HEK293T (cell line): Measurements from ENCODE around the gene ADAMTS12.

Experiments used
- CTCF ChIA-PET: fragments of 350-600 bp; formaldehyde crosslinking; extraction: SDS; loops from one replicate; lab custom pipeline; 2021; ENCODE audit warnings: antibody characterized with exemption, inconsistent platforms; lab: Yijun Ruan, JAX
- POLR2A ChIA-PET: fragments of 350-600 bp; formaldehyde crosslinking; extraction: SDS; loops from one replicate; lab custom pipeline; 2020; ENCODE audit warnings: antibody characterized with exemption, inconsistent platforms; lab: Yijun Ruan, JAX
- DNase-seq: peaks from one replicate; pipeline ENCODE4 v3.0.0; 2012; ENCODE audit warnings: mixed read lengths; ENCODE audit errors: extremely low spot score
- ARNT ChIP-seq: fragments of 450-650 bp; IDR thresholded peaks from 2 replicates; pipeline ENCODE4 v1.6.1; 2017; ENCODE audit warnings: mild to moderate bottlenecking
- BHLHE40 ChIP-seq: fragments of 450-650 bp; IDR thresholded peaks from 2 replicates; pipeline ENCODE4 v1.6.1; 2016; ENCODE audit warnings: mild to moderate bottlenecking, moderate library complexity, borderline replicate concordance
- CTBP1 ChIP-seq: fragments of 450-650 bp; IDR thresholded peaks from 2 replicates; pipeline ENCODE4 v1.6.1; 2016; ENCODE audit warnings: borderline replicate concordance
- ELF4 ChIP-seq: fragments of 450-650 bp; IDR thresholded peaks from 2 replicates; pipeline ENCODE4 v1.6.1; 2017; ENCODE audit warnings: antibody characterized with exemption
- FOXA1 ChIP-seq: fragments of 450-650 bp; IDR thresholded peaks from 2 replicates; pipeline ENCODE4 v1.6.1; 2016; ENCODE audit warnings: mild to moderate bottlenecking
- FOXK2 ChIP-seq: fragments of 450-650 bp; IDR thresholded peaks from 2 replicates; pipeline ENCODE4 v1.6.1; 2016; ENCODE audit warnings: mild to moderate bottlenecking
- FOXM1 ChIP-seq: fragments of 450-650 bp; IDR thresholded peaks from 2 replicates; pipeline ENCODE4 v1.6.1; 2017; ENCODE audit warnings: mild to moderate bottlenecking, borderline replicate concordance
- HDGF ChIP-seq: fragments of 450-650 bp; IDR thresholded peaks from 2 replicates; pipeline ENCODE4 v1.6.1; 2017; ENCODE audit warnings: antibody characterized with exemption, borderline replicate concordance
- L3MBTL2 ChIP-seq: fragments of 450-650 bp; conservative IDR thresholded peaks from 2 replicates; pipeline ENCODE4 v1.6.1; 2016; ENCODE audit warnings: mild to moderate bottlenecking
- LEF1 ChIP-seq: fragments of 450-650 bp; IDR thresholded peaks from 2 replicates; pipeline ENCODE4 v1.6.1; 2017; ENCODE audit warnings: mild to moderate bottlenecking, borderline replicate concordance
- NFRKB ChIP-seq: fragments of 450-650 bp; IDR thresholded peaks from 2 replicates; pipeline ENCODE4 v1.6.1; 2016; ENCODE audit warnings: mild to moderate bottlenecking, moderate library complexity
- SP1 ChIP-seq: fragments of 450-650 bp; IDR thresholded peaks from 2 replicates; pipeline ENCODE4 v1.6.1; 2017
- SUZ12 ChIP-seq: fragments of 450-650 bp; IDR thresholded peaks from 2 replicates; pipeline ENCODE4 v1.6.1; 2016; ENCODE audit warnings: mild to moderate bottlenecking
- TARDBP ChIP-seq: fragments of 450-650 bp; IDR thresholded peaks from 2 replicates; pipeline ENCODE4 v1.6.1; 2016
- ZNF384 ChIP-seq: fragments of 450-650 bp; IDR thresholded peaks from 2 replicates; pipeline ENCODE4 v1.6.1; 2016
- TF ChIP-seq, protein P1 (sequence below): fragments of 450-650 bp; IDR thresholded peaks from 2 replicates; pipeline ENCODE4 v1.6.1; 2016

Gene ADAMTS12

DNA sequence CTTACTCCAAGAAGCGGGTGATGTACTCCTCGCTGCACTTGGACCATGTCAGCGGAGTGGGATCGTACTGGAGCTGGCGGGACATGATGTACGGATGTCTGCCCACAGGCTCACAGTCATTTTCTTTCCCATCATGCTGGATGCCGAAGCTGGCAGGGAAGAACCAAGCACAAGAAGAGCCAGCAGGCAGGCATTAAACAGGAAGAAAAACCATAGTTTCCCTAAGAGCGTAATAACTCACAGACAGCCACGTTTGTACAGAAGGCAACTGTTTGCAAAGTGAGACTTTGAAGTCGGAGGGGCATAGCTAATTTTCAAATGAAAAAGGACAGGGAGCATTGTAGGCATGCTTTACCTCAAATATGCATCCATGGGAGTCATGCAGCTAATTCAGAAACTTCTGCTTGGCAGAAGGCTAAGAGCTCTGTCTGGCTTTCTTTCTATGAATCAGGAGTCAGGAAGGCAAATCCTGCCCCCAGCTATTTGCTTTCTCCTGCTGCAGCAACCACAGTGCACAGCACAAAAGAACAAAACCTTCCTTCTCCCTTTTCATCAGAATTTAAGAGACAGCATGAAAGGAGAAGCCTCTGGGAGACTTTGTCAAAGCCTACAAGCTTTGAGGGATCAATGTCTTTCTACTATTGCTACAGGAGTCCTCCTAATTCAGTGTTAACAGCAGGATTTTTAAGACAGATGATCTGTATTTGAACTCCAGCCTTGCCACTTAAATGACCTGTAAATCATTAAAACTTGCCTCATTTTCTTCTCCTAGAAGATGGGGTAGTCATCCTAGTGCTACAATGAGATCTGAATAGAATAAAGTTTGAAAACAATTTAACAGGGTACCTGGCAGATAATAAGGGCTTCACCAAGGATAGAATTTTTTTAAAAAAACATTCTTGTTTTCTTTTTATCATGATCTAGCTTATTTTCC, 242.0 kb downstream of the ADAMTS12 start:
- DNase-seq = no peak
- ChIA-PET POLR2A (no interaction called here), CTCF (no interaction called here)
- TF ChIP-seq BHLHE40 (no peak), SUZ12 (no peak), ARNT (no peak), NFRKB (no peak), FOXA1 (no peak), ELF4 (no peak), ZNF384 (no peak), FOXK2 (no peak), FOXM1 (no peak)
- TF ChIP-seq, protein P1, sequence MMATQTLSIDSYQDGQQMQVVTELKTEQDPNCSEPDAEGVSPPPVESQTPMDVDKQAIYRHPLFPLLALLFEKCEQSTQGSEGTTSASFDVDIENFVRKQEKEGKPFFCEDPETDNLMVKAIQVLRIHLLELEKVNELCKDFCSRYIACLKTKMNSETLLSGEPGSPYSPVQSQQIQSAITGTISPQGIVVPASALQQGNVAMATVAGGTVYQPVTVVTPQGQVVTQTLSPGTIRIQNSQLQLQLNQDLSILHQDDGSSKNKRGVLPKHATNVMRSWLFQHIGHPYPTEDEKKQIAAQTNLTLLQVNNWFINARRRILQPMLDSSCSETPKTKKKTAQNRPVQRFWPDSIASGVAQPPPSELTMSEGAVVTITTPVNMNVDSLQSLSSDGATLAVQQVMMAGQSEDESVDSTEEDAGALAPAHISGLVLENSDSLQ = no peak

DNA sequence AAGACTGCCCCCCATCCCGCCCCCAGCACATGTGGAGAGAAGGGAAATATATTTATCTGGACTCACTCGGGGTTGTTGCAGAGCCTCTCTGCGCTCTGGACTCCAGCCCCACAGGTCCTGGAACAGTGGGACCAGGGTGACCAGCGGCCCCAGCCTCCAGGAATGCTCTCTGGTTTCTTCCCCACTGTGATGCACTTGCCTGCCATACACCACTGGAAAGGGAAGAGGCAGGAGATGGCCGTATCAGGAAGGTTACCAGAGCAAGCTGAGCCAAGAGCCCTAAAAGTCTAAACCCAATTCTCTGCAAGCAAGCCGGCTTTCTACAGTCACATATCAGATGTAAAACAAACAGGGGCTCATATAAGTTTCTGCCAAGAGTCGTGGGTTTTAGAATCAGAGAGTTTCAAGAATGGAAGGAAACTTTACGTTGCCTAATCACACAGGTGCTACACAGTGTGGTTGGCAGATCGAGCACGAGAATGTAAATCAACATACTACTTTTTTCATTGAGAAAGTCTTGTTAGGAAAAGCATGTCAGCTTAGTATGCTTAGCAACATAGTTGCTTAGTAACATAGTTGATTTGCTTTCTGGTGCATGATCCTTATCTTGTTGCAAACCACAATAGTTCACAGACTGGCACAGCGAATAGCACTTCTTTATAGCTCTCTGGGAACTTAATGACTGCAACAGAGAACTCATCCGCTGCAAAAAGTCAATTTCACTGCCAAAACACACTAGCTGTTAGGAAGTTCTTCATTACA, 249.9 kb downstream of the ADAMTS12 start:
- DNase-seq = no peak
- POLR2A ChIA-PET = no interaction called here
- CTCF ChIA-PET = no interaction called here
- no peak for TF ChIP-seq SUZ12
- no peak for TF ChIP-seq FOXM1
- TF ChIP-seq FOXK2 = no peak
- TF ChIP-seq LEF1 = no peak
- no peak for TF ChIP-seq NFRKB
- TF ChIP-seq TARDBP = no peak
- TF ChIP-seq BHLHE40 = no peak
- no peak for TF ChIP-seq FOXA1
- TF ChIP-seq ZNF384 = no peak
- TF ChIP-seq CTBP1 = no peak
- TF ChIP-seq L3MBTL2 = no peak
- TF ChIP-seq ELF4 = no peak
- no peak for TF ChIP-seq HDGF
- TF ChIP-seq, protein P1 = no peak
- TF ChIP-seq ARNT = no peak
- no peak for TF ChIP-seq SP1

DNA sequence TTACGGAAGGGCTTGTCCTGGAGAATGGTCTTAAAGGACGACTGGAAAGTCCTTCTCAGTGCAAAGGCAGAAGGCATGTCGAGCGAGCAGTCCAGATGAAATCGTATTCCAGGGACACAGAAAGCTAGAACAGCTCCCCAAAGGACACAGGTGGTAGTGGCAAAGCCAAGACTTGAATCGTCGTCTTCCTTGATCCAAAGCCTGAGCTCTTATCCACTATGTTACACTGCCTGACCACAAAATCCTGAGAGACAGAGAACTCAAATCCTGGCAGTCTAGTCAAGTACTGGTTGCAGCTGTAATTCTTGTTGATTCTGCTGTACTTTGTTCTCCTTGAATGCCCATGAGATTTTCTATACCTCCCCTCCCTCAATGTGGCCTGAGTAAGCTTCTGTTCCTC, 252.3 kb downstream of the ADAMTS12 start:
- no peak for TF ChIP-seq FOXA1
- no peak for TF ChIP-seq FOXM1
- TF ChIP-seq BHLHE40 = no peak
- no peak for TF ChIP-seq SUZ12
- TF ChIP-seq HDGF = no peak
- TF ChIP-seq SP1 = no peak
- TF ChIP-seq NFRKB = no peak
- no peak for TF ChIP-seq FOXK2
- TF ChIP-seq LEF1 = no peak
- no peak for TF ChIP-seq L3MBTL2
- no peak for TF ChIP-seq ELF4
- TF ChIP-seq CTBP1 = no peak
- no peak for TF ChIP-seq ARNT
- TF ChIP-seq, protein P1 = no peak
- TF ChIP-seq ZNF384 = no peak
- TF ChIP-seq TARDBP = no peak
- ChIA-PET POLR2A (no interaction called here), CTCF (no interaction called here)
- DNase-seq = no peak

- ChIA-PET POLR2A (no interaction called here), CTCF (no interaction called here)
- no peak for TF ChIP-seq FOXK2
- no peak for TF ChIP-seq ZNF384
- no peak for TF ChIP-seq ARNT
- TF ChIP-seq HDGF = no peak
- TF ChIP-seq FOXA1 = no peak
- TF ChIP-seq, protein P1 = no peak
- no peak for TF ChIP-seq BHLHE40
- TF ChIP-seq NFRKB = no peak
- no peak for TF ChIP-seq LEF1
- TF ChIP-seq SP1 = no peak
- TF ChIP-seq FOXM1 = no peak
- TF ChIP-seq L3MBTL2 = no peak
- no peak for TF ChIP-seq TARDBP
- no peak for DNase-seq
Measured at GRCh38 chr5:33637011-33637410, 254.8 kb downstream of the ADAMTS12 start.

DNA sequence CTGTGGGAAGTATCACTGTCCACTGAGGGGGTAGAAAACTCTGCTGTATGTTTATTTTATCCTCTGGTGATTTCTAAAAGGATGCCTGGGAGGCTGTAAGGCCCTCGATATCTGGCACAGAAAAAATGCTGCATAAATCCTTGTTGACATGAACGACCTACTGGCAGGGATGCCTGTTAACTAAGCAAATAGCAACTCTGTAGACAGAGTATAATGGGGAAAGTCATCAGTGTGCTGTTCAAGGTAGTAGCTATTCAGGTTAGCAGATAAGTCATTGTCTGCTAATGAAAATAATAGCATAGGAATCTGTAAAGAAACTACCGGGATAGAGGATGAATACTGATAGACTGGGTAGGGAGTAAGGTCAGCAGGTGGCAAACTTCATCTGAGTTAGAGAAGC, 256.2 kb downstream of the ADAMTS12 start:
- ChIA-PET CTCF (no interaction called here), POLR2A (no interaction called here)
- no peak for DNase-seq
- TF ChIP-seq LEF1 (no peak), FOXM1 (no peak), ZNF384 (no peak), SUZ12 (no peak), CTBP1 (no peak), FOXA1 (no peak), L3MBTL2 (no peak), HDGF (no peak), FOXK2 (no peak), NFRKB (no peak), ELF4 (no peak), SP1 (no peak), ARNT (no peak), BHLHE40 (no peak), TARDBP (no peak)
- TF ChIP-seq, protein P1 = no peak
